Coronary artery (tissue), 2 donors: ENCODE data around the gene CTDP1.

Source experiments
- DNase-seq: peaks from one replicate; pipeline ENCODE4 v3.0.0-alpha.2; 2017; ENCODE audit warnings: low spot score
- H3K27ac ChIP-seq, 2 donors: fragments of 200-600 bp; sonication (generic); one replicate each; pipeline ENCODE4 v1.5.1; 2016 to 2019
- H3K4me3 ChIP-seq: fragments of 200-600 bp; sonication (generic); 2 replicates; pipeline ENCODE4 v1.5.1; 2016; ENCODE audit warnings: mild to moderate bottlenecking, moderate library complexity
- CTCF ChIP-seq: fragments of 200-600 bp; sonication (generic); IDR thresholded peaks from one replicate; pipeline ENCODE4 v1.5.1; 2019; ENCODE audit warnings: antibody characterized with exemption

Gene CTDP1

GRCh38 chr18:79679552-79680099 is at the start of gene CTDP1:
TSS of gene CTDP1 (plus strand) at chr18:79679803. CDS start at chr18:79679948, 145 bp downstream.
- DNase-seq = peak; percentile 94
- TF ChIP-seq CTCF = no peak

GRCh38 chr18:79630281-79631095 is 49.1 kb upstream of the CTDP1 start:
- Histone ChIP-seq H3K4me3 (no peak overlapping the region), H3K27ac (no peak overlapping the region)
- DNase-seq = no peak
- no peak for TF ChIP-seq CTCF

More at GRCh38 chr18:79679552-79680099, at the start of gene CTDP1:
- H3K4me3 ChIP-seq = peak within 1 kb of the TSS; percentile 97
- H3K27ac ChIP-seq = peak within 1 kb of the TSS; percentile 96 to 100

GRCh38 chr18:79631096-79631507 is 48.5 kb upstream of the CTDP1 start:
- no peak overlapping the region for H3K27ac ChIP-seq
- TF ChIP-seq CTCF = no peak
- peak; percentile 43 for DNase-seq
- no peak overlapping the region for H3K4me3 ChIP-seq

GRCh38 chr18:79631761-79632446 is 47.7 kb upstream of the CTDP1 start:
- no peak overlapping the region for H3K4me3 ChIP-seq
- no peak for TF ChIP-seq CTCF
- DNase-seq = peak; percentile 49
- no peak overlapping the region for H3K27ac ChIP-seq

- Histone ChIP-seq H3K4me3 (no peak overlapping the region), H3K27ac (no peak overlapping the region)
- no peak for DNase-seq
- no peak for TF ChIP-seq CTCF
Measured at GRCh38 chr18:79632765-79633164, 46.8 kb upstream of the CTDP1 start.

GRCh38 chr18:79634186-79634585 is 45.4 kb upstream of the CTDP1 start:
- TF ChIP-seq CTCF = no peak
- no peak overlapping the region for H3K27ac ChIP-seq
- H3K4me3 ChIP-seq = no peak overlapping the region
- DNase-seq = peak; percentile 62
